ENCODE data around the gene RGS7. TPM values are rescaled to one million over a fixed set of nuclear protein-coding genes. Genes with fewer than 3 reads are reported as not detected.
"Not testable (repeated sequence)": the region's sequence is repeated elsewhere in the genome, so short reads cannot be mapped to it uniquely, and the experiment has no call there.

Gene RGS7
- total RNA-seq, 1 experiment from 2014 or later: 1.6 TPM

GRCh38 chr1:240942901-240943300, 414.1 kb downstream of the RGS7 start:
- DNase-seq (ENCODE audit: low read depth, low spot score): no peak
- in situ Hi-C loops (cut with HindIII; ENCODE audit: low pct_unique_long_range_greater_than_20kb, low sequenced_read_pairs): no loop called here

GRCh38 chr1:240941701-240942370, 415.2 kb downstream of the RGS7 start:
- DNase-seq (ENCODE audit: low read depth, low spot score): no peak
- in situ Hi-C loops (cut with HindIII; ENCODE audit: low pct_unique_long_range_greater_than_20kb, low sequenced_read_pairs): no loop called here

- in situ Hi-C loops (cut with HindIII; ENCODE audit: low pct_unique_long_range_greater_than_20kb, low sequenced_read_pairs): no loop called here
- DNase-seq (ENCODE audit: low read depth, low spot score): no peak
These were observed 419.9 kb downstream of the RGS7 start for GRCh38 chr1:240936911-240937668.

- in situ Hi-C loops (cut with HindIII; ENCODE audit: low pct_unique_long_range_greater_than_20kb, low sequenced_read_pairs): no loop called here
These were observed 421.1 kb downstream of the RGS7 start for GRCh38 chr1:240935920-240936319.

GRCh38 chr1:240931031-240931430, 426.0 kb downstream of the RGS7 start:
- in situ Hi-C loops (cut with HindIII; ENCODE audit: low pct_unique_long_range_greater_than_20kb, low sequenced_read_pairs): no loop called here
- no peak for DNase-seq (ENCODE audit: low read depth, low spot score)

More at GRCh38 chr1:240935920-240936319, 421.1 kb downstream of the RGS7 start:
- DNase-seq (ENCODE audit: low read depth, low spot score): no peak

GRCh38 chr1:240928265-240928664, 428.7 kb downstream of the RGS7 start:
- no peak for DNase-seq (ENCODE audit: low read depth, low spot score)
- in situ Hi-C loops (cut with HindIII; ENCODE audit: low pct_unique_long_range_greater_than_20kb, low sequenced_read_pairs): no loop called here

- no peak for DNase-seq (ENCODE audit: low read depth, low spot score)
- in situ Hi-C loops (cut with HindIII; ENCODE audit: low pct_unique_long_range_greater_than_20kb, low sequenced_read_pairs): no loop called here
These were observed 429.2 kb downstream of the RGS7 start for GRCh38 chr1:240927821-240928220.

- in situ Hi-C loops (cut with HindIII; ENCODE audit: low pct_unique_long_range_greater_than_20kb, low sequenced_read_pairs): no loop called here
- no peak for DNase-seq (ENCODE audit: low read depth, low spot score)
These were observed 431.7 kb downstream of the RGS7 start for GRCh38 chr1:240925273-240925672.

- in situ Hi-C loops (cut with HindIII; ENCODE audit: low pct_unique_long_range_greater_than_20kb, low sequenced_read_pairs): no loop called here
- DNase-seq (ENCODE audit: low read depth, low spot score): no peak
These were observed 439.0 kb downstream of the RGS7 start for GRCh38 chr1:240917976-240918375.

- in situ Hi-C loops (cut with HindIII; ENCODE audit: low pct_unique_long_range_greater_than_20kb, low sequenced_read_pairs): no loop called here
- no peak for DNase-seq (ENCODE audit: low read depth, low spot score)
These were observed 442.5 kb downstream of the RGS7 start for GRCh38 chr1:240914506-240914905.

- DNase-seq (ENCODE audit: low read depth, low spot score): no peak
- in situ Hi-C loops (cut with HindIII; ENCODE audit: low pct_unique_long_range_greater_than_20kb, low sequenced_read_pairs): no loop called here
These were observed 444.2 kb downstream of the RGS7 start for GRCh38 chr1:240912821-240913220.

- in situ Hi-C loops (cut with HindIII; ENCODE audit: low pct_unique_long_range_greater_than_20kb, low sequenced_read_pairs): no loop called here
- DNase-seq (ENCODE audit: low read depth, low spot score): no peak
These were observed 447.1 kb downstream of the RGS7 start for GRCh38 chr1:240909701-240910457.

GRCh38 chr1:240906477-240906876, 450.5 kb downstream of the RGS7 start:
- DNase-seq (ENCODE audit: low read depth, low spot score): no peak
- in situ Hi-C loops (cut with HindIII; ENCODE audit: low pct_unique_long_range_greater_than_20kb, low sequenced_read_pairs): no loop called here

GRCh38 chr1:240905225-240905765, 451.7 kb downstream of the RGS7 start:
- DNase-seq (ENCODE audit: low read depth, low spot score): no peak
- in situ Hi-C loops (cut with HindIII; ENCODE audit: low pct_unique_long_range_greater_than_20kb, low sequenced_read_pairs): no loop called here

GRCh38 chr1:240895424-240895823, 461.6 kb downstream of the RGS7 start:
- DNase-seq (ENCODE audit: low read depth, low spot score); in situ Hi-C loops (cut with HindIII; ENCODE audit: low pct_unique_long_range_greater_than_20kb, low sequenced_read_pairs): not testable (repeated sequence)

- DNase-seq (ENCODE audit: low read depth, low spot score): no peak
- in situ Hi-C loops (cut with HindIII; ENCODE audit: low pct_unique_long_range_greater_than_20kb, low sequenced_read_pairs): no loop called here
These were observed 468.3 kb downstream of the RGS7 start for GRCh38 chr1:240888787-240889048.

GRCh38 chr1:240888039-240888786, 468.8 kb downstream of the RGS7 start:
- peak; percentile 45 for DNase-seq (ENCODE audit: low read depth, low spot score)
- in situ Hi-C loops (cut with HindIII; ENCODE audit: low pct_unique_long_range_greater_than_20kb, low sequenced_read_pairs): no loop called here

GRCh38 chr1:240883490-240883889, 473.5 kb downstream of the RGS7 start:
- in situ Hi-C loops (cut with HindIII; ENCODE audit: low pct_unique_long_range_greater_than_20kb, low sequenced_read_pairs): no loop called here
- DNase-seq (ENCODE audit: low read depth, low spot score): no peak
